HG03175 (cell line): ENCODE data around the gene DPH7.
"Not testable (repeated sequence)": the region's sequence is repeated elsewhere in the genome, so short reads cannot be mapped to it uniquely, and the experiment has no call there.

Experiments used
- ATAC-seq: cut with Tn5 transposase; IDR thresholded peaks from one replicate; pipeline ENCODE4 v1.9.1; 2021; ENCODE audit warnings: mild to moderate bottlenecking, moderate library complexity; ENCODE audit not compliant: unreplicated experiment

The DPH7 gene

DNA sequence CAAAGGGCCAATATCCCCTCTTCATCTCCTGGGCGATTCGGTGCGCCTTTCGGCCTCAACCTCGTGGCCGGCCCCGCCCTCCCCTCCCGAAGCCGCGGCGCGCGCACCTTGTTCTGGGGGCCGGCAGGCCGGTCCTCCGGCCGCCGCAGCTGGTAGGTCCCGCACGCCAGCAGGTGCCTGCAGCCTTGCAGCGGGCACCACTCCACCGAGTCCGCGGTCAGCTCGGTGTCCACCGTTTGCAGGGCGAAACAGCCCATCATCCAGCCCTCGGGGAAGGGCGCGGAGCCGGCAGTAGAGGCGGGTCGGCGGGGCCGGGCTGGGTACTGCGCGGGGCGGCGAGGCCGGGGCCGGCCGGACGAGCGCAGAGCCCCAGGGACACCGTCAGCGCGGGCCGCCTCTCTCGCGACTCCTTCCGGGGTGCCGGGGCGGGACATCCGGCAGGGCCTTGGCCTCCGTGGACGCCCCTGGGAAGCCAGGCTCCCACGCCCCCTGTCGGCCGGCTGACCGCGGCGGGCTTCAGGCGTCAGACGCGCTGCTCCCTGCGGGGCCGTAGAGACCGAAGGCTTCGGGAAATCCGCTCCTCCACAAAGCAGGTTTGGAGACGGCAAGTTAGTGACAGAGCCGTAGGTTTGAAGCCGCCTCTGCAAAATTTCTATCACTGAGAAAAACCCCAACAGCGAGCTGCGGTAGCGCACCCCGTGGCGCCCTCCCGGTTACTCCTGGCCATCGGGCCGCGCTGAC lies at the start of gene DPH7:
Gene DPH7, minus strand, starts transcription at position 408 of the 741 bp plus-strand sequence. Its CDS starts 148 bp downstream, at position 260.
- ATAC-seq, result peak; percentile 96

DNA sequence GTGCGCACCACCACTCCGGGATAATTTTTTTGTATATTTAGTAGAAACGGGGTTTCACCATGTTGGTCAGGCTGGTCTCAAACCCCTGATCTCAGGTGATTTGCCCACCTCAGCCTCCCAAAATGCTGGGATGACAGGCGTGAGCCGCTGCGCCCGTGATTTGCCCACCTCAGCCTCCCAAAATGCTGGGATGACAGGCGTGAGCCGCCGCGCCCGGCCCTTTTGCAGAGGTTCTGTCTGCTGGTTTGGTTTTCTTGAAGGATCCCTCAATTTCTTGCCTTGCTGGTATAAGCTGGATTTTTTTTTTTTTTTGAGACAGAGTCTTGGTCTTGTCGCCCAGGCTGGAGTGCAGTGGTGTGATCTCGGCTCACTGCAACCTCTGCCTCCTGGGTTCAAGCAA lies 48.7 kb upstream of the DPH7 start:
- ATAC-seq, result not testable (repeated sequence)

DNA sequence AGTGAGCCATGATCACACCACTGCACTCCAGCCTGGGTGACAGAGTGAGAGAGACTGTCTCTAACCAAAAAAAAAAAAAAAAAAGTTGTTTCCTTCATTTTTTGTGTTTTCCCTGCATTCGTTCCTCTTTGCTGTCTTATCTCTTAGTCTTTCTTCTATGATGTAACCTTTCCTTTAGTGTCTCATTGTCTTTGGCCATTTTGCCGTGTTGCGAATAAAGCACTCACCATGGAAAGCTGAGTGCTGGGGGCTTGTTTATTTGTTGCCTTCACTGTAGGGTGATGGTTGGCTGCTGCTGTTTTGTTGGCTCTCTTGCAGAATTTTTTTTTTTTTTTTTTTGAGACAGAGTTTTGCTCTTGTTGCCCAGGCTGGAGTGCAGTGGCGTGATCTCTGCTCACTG lies 47.7 kb upstream of the DPH7 start:
- no peak for ATAC-seq

DNA sequence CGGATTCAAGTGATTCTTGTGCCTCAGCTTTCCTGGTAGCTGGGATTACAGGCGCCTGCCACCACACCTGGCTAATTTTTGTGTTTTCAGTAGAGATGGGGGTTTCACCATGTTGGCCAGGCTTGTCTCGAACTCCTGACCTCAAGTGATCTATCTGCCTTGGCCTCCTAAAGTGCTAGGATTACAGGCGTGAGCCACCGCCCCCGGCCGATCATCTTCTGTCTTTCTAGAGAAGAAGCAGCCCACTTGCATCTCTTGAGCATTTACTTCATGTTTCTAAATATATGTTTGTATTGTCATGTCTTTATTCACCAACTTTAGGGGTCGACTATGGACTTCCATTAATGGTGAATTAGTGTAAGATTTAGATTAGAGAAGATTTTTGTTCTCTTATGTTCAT lies 43.5 kb upstream of the DPH7 start:
- ATAC-seq, result not testable (repeated sequence)

DNA sequence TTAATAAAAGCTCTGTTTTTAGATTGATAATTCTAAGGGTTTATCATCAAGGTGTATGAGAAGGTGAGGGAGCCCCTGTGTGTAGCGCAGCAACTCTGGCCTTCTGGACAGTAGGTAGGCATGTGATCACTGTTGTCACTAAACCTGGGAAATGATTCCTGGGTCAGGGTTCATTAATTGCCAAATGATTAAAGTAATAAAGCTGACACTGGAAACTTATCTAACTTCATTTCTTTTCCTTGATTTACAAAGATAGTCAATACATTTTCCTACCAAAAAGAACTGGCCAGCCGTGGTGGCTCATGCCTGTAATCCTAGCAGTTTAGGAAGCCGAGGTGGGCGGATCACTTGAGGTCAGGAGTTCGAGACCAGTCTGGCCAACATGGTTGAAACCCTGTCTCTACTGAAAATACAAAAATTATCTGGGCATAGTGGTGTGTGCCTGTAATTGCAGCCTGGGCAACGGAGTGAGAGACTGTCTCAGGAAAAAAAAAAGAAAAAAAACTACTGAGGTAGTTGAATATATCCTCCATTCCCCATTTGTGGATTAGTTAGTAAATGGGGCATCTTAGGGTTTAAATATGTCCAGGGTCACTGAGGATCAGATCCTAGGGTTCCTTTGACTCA lies 42.5 kb upstream of the DPH7 start:
- ATAC-seq, result no peak

DNA sequence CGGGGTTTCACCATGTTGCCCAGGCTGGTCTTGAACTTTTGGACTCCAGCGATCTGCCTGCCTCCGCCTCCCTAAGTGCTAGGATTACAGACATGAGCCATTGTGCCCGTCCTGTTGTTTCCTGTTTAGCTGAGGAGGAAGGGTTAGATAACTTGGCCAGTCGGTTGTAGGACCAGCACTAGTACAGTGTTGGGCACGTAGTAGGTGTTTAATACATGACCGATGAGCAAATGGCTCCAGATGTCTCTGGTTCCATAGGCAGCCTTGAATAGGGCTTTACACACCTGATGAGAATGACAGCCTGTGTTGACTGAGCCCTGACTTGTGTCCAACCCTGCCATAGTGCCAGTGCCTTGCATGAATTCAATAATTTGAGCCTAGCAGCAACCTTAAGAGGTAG lies 41.9 kb upstream of the DPH7 start:
- ATAC-seq, result no peak

DNA sequence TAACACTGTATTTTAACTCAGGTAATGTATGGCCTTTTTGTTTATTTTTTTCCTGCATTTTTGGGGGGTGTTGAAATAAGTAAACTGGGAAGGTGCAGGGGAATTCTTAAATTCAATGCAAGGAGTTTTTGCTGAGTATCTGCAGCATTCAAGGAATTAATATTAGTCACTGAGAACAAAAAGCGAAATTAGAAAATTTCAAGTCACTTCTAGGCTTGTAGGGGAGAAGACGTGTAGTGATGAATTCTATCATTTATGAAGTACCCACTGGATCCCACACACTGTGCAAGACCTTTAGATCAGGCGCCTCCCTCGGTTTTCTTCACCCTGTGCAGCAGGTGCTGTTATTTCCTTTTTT lies 41.3 kb upstream of the DPH7 start:
- ATAC-seq, result no peak

DNA sequence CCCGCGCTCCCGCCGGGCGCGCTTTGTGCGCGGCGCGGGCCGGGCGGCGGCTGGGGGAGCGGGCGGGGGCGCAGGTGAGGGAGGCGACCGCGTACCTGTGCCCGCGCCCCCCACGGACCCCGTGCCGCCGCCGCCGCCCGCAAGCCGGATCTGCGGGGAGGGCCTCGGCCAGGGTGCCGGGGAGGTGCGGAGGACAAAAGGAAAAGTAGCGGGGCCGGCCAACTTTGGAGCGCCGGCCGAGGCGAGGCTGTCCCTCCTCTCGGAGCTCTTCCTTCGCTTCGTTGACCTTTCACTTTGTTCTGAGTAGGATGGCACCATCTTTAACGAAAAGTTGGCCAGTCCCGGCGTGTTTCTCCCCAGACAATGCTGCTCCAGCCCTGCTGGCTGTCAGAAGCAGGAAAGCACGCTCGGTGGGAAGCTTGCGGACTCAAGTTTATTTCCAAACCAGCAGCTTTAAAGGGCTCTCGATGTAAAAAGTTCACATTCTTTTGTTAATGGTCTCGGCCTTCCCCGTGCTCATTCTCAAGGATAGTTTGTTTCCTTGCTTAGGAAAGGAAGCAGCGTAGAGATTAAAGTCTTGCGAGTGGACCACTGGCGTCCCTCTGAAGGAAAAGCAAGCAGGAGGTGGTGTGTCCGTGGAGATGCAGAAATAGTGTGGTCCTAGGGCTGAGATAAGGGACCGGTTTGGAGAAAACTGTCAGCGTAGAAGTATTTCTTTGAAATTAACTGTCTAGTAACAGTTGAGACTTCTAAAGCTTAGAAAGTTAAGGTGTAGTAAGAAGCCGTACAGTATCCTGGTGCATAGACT lies 40.7 kb upstream of the DPH7 start:
- ATAC-seq, result peak; percentile 24

DNA sequence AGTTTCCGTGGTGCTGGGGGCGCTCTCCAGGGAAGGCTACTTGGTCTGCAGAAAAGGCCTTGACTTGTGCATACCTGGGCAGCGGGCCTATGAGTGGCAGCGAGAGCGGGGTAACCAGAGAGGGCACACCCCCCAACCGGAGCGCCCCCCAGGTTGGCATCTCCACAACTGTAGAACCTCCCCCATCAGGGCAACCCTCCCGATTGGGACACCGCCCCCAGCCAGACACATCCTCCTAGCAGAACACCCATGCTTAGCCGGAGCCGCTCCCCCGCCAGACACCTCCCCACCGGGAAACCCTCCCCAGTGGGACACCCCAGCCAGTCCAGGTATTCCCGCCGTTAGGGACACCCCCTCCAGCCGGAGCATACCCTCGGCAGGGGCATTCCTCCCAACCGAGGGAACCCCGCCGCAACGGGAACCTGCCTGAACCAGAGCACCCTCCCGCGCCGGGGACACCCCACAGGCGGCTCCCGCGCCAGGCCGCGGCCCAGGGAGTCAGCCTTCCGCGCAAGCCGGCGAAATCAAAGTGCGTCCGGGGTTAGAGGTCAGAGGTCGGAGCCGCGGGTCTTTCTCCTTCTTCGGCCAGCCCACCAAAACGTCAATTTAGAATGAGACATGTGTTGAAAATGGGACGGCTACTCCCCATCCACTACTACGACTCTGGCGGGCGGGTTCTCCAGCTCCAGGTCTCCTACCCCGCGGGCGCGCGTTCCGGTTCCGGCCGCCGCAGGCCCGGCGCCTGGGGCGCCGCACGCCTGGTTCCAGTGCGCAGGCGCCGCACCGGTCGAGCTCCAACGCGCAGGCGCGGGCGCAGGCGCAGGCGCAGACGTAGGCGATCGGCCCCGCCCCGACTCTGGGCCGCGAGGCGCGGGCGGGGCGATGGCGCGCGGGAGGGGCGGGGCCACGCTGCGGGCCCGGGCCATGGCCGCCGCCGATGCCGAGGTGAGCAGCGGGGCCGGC lies 39.7 kb upstream of the DPH7 start, which contains the start of gene EHMT1:
Gene EHMT1, plus strand, starts transcription at position 901 of the 963 bp plus-strand sequence. Its CDS starts 24 bp downstream, at position 925.
- peak; percentile 73 for ATAC-seq

DNA sequence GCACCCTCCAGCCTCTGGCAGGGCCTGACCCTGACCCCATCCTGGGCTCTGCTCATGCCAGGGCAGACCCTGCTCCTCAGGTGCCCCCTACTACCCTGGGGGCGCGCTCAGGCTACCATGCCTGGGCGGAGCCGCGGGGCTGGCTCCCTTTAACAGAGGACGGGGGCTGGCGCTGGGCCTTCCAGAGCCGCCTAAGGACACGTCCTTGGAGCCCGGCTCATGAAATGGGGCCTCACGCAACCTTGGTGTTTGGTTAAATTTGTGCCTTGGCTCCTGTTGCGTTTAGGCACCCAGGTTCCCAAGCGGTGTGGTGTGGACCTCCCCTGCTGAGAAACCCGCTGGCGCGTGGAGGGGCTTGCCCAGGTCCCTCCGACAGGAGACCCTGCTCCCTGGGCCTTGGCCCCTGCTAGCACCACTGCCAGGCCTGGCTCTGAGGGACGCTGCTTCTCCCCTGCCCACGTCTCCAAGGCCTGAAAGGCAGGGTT lies 36.7 kb upstream of the DPH7 start:
- no peak for ATAC-seq

DNA sequence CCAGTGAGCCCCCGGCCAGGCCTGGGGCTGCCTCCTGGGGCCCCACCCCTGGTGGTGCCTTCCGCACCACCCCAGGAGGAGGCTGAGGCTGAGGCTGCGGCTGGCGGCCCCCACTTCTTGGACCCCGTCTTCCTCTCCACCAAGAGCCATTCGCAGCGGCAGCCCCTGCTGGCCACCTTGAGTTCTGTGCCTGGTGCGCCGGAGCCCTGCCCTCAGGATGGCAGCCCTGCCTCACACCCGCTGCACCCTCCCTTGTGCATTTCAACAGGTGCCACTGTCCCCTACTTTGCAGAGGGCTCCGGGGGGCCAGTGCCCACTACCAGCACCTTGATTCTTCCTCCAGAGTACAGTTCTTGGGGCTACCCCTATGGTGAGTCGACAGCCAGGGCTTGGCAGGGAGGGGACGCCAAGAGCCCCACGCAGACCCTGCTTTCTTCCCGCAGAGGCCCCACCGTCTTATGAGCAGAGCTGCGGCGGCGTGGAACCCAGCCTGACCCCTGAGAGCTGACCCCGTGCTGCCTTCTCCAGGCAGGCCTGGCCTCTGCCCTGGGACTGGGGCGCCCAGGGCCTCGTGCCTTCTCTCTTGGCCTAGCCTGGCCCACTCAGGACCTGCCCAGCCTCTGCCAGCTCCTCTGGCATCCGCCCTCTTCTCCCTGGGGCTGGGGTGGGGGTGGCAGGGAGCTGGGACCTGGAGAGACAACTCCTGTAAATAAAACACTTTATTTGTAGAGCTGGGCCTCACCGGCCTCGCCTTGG lies 36.1 kb upstream of the DPH7 start:
- no peak for ATAC-seq

DNA sequence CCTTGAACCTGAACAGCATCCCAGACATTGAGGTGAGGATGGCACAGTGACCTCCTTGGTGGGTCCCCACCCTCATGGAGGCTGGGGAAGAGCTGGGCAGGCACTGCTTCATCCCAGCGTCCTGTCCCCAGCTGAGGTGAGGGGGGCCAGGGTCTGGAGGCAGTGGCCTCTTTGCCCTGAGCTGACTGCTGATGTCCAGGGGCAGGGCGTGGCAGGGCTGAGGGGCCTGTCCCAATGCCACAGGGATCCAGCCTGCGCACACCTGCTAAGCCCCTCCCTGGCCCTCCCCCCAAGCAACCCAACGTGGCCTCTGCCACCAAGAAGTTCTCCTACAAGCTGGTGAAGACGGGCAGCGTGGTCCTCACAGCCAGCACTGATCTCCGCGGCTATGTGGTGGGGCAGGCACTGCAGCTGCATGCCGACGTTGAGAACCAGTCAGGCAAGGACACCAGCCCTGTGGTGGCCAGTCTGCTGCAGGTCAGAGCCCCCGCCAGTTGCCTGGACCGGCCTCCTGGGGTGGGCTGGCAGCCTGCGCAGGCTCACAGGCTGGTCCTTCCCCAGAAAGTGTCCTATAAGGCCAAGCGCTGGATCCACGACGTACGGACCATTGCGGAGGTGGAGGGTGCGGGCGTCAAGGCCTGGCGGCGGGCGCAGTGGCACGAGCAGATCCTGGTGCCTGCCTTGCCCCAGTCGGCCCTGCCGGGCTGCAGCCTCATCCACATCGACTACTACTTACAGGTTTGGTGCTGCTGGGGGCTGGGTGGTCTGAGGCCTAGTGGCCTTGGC lies 35.2 kb upstream of the DPH7 start:
- no peak for ATAC-seq

DNA sequence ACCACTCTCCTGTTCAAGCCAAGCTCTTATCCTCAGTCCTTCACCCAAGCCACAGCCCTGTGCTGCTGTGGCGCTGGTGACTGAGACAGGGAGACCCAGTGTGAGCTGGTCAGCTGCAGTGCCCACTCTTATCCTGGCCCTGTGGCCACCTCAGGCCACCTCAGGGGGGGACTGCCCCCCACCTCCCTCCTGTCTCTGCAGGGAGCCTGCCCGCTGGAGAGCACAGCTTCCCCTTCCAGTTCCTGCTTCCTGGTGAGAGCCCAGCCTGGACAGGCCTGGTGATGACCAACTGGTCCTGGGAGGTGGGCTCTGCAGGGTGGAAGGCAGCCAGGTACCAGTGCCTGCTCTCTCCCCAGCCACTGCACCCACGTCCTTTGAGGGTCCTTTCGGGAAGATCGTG lies 34.5 kb upstream of the DPH7 start:
- ATAC-seq, result no peak

DNA sequence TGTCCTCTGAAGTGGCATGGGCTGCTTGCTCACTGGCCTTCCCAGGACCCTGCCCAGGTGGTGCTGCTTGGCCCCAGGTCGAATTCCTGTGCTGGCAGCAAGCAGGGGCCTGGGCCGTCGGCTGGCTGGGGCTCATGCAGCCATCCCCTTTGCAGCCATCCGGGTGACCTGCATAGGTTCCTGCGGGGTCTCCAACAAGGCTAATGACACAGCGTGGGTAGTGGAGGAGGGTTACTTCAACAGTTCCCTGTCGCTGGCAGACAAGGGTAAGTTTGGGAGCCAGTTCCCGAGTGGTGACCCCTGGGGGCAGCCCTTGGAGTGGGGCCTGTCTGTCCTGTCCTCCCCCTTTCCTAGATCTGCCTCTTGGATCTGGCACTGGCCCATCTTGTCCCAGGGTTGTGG lies 34.0 kb upstream of the DPH7 start:
- ATAC-seq, result no peak

DNA sequence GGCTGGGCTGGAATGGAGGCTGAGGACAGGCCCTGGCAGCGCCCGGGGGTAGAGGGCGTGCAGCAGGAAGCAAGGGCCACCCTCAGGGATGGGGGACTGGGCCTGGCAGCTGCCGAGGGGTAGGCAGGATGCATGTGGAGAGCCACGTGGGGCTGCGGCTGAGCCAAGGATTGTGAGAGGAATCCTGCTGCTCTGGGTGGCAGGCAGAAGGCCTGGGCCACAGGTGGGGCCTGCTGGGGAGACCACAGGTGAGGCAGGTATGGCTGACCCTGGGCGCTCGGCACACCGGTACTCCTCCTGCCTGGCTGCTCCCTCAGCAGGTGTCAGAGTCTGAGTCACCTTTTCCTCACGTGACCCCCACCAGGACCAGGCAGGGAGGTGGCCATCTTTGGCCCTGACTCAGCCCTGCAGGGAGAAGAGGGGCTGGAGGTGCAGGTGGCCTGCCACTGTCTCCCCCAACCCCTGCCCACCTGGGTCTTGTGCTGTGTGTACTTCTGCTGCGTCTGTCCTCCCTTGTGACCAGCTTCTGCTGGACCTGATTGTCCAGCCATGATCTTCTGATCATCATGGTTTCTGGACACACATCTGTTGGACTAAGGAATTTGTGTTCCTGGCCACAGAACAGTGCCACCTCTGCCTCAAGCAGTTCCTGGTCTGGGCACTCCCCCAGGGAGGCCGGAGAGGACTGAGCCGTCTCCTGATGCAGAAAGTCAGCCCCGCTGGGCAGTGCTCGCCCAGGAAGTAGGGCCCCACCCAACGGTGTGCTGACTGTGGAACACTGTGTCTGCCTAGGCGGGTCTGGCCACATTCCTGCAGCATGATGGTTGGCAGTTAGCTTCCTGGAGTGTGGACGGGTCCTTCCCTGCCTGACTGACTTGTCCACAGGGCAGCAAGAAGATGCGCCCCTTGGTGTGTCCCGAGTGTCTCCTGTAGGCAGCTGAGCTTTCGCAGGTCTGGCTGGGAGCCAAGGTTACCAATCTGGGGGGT lies 33.2 kb upstream of the DPH7 start:
- no peak for ATAC-seq

DNA sequence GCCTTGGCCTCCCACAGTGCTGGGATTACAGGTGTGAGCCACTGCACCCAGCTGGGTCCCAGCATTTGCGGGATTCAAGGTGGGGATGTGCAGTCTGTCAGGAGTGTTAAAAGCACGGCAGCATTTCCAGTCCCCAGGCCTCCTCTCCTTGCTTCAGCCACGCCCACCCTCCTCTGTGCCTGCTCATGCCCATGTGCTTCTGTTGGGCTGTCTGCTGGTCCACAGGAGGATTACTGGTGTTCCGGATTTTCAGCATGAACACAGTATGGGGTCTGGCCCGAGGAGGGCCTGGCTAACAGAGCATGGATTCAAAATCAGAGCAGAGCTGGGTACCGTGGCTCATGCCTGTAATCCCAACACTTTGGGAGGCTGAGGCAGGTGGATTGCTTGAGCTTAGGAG lies 32.2 kb upstream of the DPH7 start:
- ATAC-seq, result no peak

DNA sequence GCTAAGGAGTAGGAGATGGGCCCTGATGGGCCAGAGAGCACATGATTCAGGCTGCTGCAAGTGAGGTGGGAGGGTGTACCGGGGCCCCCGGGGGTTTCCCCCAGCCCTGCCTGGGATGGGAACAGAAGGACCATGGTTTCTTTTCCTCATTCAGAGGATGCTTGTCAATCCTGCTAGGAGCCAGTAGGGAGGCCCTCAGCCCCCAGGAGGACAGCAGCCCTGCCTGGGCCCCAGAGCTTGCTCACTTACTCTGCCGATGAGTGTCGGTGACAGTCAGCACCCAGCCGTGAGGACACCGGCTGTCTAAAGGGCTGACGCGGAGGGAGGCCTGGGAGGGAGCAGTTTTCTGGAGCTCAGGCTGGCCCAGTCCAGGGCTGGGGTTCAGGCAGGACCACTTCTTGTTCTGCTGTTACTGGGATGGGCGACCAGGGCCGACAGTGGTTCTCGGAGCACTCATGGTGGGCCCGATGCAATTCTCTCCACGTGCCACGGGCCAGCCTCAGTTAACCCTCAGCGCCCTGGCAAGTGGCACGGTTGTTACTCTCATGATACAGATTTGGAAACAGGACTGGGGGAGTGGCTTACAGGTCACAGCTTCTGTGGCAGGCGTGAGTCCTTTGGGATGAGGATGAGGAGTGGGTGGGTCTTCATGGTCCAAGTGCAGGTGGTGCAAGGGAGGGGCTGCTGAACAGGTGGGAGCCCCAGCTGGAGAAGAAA lies 28.6 kb upstream of the DPH7 start:
- ATAC-seq, result no peak
